Activated CD4-positive, alpha-beta memory T cell treated with anti-CD3 and anti-CD28 coated beads, Interleukin-2, amount 10 ng/mL, durations not matched to agents 7 days and 5 days (primary cell): ENCODE data around the gene IGFBP6. TPM values are rescaled to one million over a fixed set of nuclear protein-coding genes. Genes with fewer than 3 reads are reported as not detected.

Experiments used
- CTCF ChIA-PET: fragments of 350-600 bp; sonication (Branson Sonifier 250); formaldehyde crosslinking; loops from one replicate; lab custom pipeline; 2021; ENCODE audit warnings: antibody characterized with exemption, inconsistent platforms; lab: Charles Lee
- POLR2A ChIA-PET: fragments of 350-600 bp; sonication (Branson Sonifier 250); formaldehyde crosslinking; loops from one replicate; lab custom pipeline; 2021; ENCODE audit warnings: antibody characterized with exemption; lab: Charles Lee
- DNase-seq: peaks from one replicate; pipeline ENCODE4 v3.0.0-alpha.2; 2020
- H3K27ac Mint-ChIP-seq: one replicate; pipeline ENCODE4 v1.8.0; 2021; ENCODE audit warnings: mild to moderate bottlenecking, mixed read lengths
- H3K27me3 Mint-ChIP-seq: one replicate; pipeline ENCODE4 v1.8.0; 2021; ENCODE audit warnings: mixed read lengths
- H3K36me3 Mint-ChIP-seq: one replicate; pipeline ENCODE4 v1.8.0; 2021; ENCODE audit warnings: low read depth, mixed read lengths
- H3K4me1 Mint-ChIP-seq: one replicate; pipeline ENCODE4 v1.8.0; 2021; ENCODE audit warnings: mixed read lengths
- H3K4me3 Mint-ChIP-seq: one replicate; pipeline ENCODE4 v1.8.0; 2021; ENCODE audit warnings: mild to moderate bottlenecking, mixed read lengths
- H3K9me3 Mint-ChIP-seq: one replicate; pipeline ENCODE4 v1.8.0; 2021; ENCODE audit warnings: mixed read lengths
- total RNA-seq, 2 experiments: library from RNA; stranded (reverse); gene quantifications; one replicate each; pipeline ENCODE4 v1.2.3, GENCODE V29; 2021

The IGFBP6 gene
- total RNA-seq, 2 experiments from 2014 or later, result 0.38 to 1.2 TPM

GRCh38 chr12:53120685-53121525 lies 23.4 kb downstream of the IGFBP6 start:
- Mint-ChIP-seq H3K27me3 (no peaks in the 10 kb centered on the region), H3K36me3 (no peaks in the 10 kb centered on the region), H3K27ac (no peak overlapping the region), H3K9me3 (no peaks in the 10 kb centered on the region), H3K4me1 (no peaks in the 10 kb centered on the region), H3K4me3 (no peak overlapping the region)
- CTCF ChIA-PET, result no interaction called here
- POLR2A ChIA-PET, result no interaction called here
- no peak for DNase-seq

GRCh38 chr12:53122961-53123468 lies 25.5 kb downstream of the IGFBP6 start:
- ChIA-PET POLR2A (interaction anchor here (1.6 kb wide), 1 partner anchor 65 kb away, joined by 4 read pairs; no protein-coding TSS in a partner anchor), CTCF (interaction anchor here (1.1 kb wide), 1 partner anchor 24 kb away, joined by 4 read pairs; no protein-coding TSS in a partner anchor)
- H3K36me3 Mint-ChIP-seq, result no peaks in the 10 kb centered on the region
- H3K4me3 Mint-ChIP-seq, result no peak overlapping the region
- no peak overlapping the region for H3K27ac Mint-ChIP-seq
- peaks cover 4% of the 10 kb centered on the region for H3K27me3 Mint-ChIP-seq
- no peaks in the 10 kb centered on the region for H3K9me3 Mint-ChIP-seq
- peaks cover 2% of the 10 kb centered on the region for H3K4me1 Mint-ChIP-seq
- no peak for DNase-seq

GRCh38 chr12:53123578-53124351 lies 26.3 kb downstream of the IGFBP6 start:
- no peak for DNase-seq
- H3K4me3 Mint-ChIP-seq, result no peak overlapping the region
- no peak overlapping the region for H3K27ac Mint-ChIP-seq
- H3K36me3 Mint-ChIP-seq, result no peaks in the 10 kb centered on the region
- H3K27me3 Mint-ChIP-seq, result peaks cover 4% of the 10 kb centered on the region
- H3K9me3 Mint-ChIP-seq, result no peaks in the 10 kb centered on the region
- POLR2A ChIA-PET, result interaction anchor here (1.6 kb wide), 1 partner anchor 64 kb away, joined by 4 read pairs; no protein-coding TSS in a partner anchor
- peaks cover 2% of the 10 kb centered on the region for H3K4me1 Mint-ChIP-seq
- CTCF ChIA-PET, result interaction anchor here (1.1 kb wide), 1 partner anchor 24 kb away, joined by 4 read pairs; no protein-coding TSS in a partner anchor

- CTCF ChIA-PET, result interaction anchor here (1.1 to 1.6 kb wide), 2 partner anchors 25 to 70 kb away, joined by 3 to 4 read pairs; no protein-coding TSS in a partner anchor
- Mint-ChIP-seq H3K9me3 (no peaks in the 10 kb centered on the region), H3K4me3 (no peak overlapping the region), H3K36me3 (no peaks in the 10 kb centered on the region), H3K27ac (no peak overlapping the region), H3K4me1 (peaks cover 2% of the 10 kb centered on the region), H3K27me3 (peaks cover 7% of the 10 kb centered on the region)
- DNase-seq, result no peak
- POLR2A ChIA-PET, result interaction anchor here (1.6 kb wide), 1 partner anchor 64 kb away, joined by 4 read pairs; no protein-coding TSS in a partner anchor
These were observed 26.9 kb downstream of the IGFBP6 start for GRCh38 chr12:53124352-53124723.

- POLR2A ChIA-PET, result no interaction called here
- CTCF ChIA-PET, result no interaction called here
- H3K27me3 Mint-ChIP-seq, result peaks cover 7% of the 10 kb centered on the region
- H3K4me3 Mint-ChIP-seq, result no peak overlapping the region
- no peaks in the 10 kb centered on the region for H3K36me3 Mint-ChIP-seq
- H3K9me3 Mint-ChIP-seq, result no peaks in the 10 kb centered on the region
- peaks cover 2% of the 10 kb centered on the region for H3K4me1 Mint-ChIP-seq
- no peak for DNase-seq
- no peak overlapping the region for H3K27ac Mint-ChIP-seq
These were observed 29.7 kb downstream of the IGFBP6 start for GRCh38 chr12:53127169-53127568.

GRCh38 chr12:53128780-53129569 lies 31.5 kb downstream of the IGFBP6 start:
- Mint-ChIP-seq H3K27me3 (peaks cover 7% of the 10 kb centered on the region), H3K9me3 (no peaks in the 10 kb centered on the region), H3K27ac (no peak overlapping the region), H3K4me3 (no peak overlapping the region), H3K36me3 (no peaks in the 10 kb centered on the region), H3K4me1 (peaks cover 2% of the 10 kb centered on the region)
- POLR2A ChIA-PET, result no interaction called here
- no peak for DNase-seq
- CTCF ChIA-PET, result no interaction called here

GRCh38 chr12:53131844-53132243 lies 34.4 kb downstream of the IGFBP6 start:
- peaks cover 3% of the 10 kb centered on the region for H3K9me3 Mint-ChIP-seq
- ChIA-PET CTCF (interaction anchor here (1.0 kb wide), 1 partner anchor 33 kb away, joined by 4 read pairs; no protein-coding TSS in a partner anchor), POLR2A (no interaction called here)
- no peak overlapping the region for H3K4me3 Mint-ChIP-seq
- no peak for DNase-seq
- H3K4me1 Mint-ChIP-seq, result peaks cover 2% of the 10 kb centered on the region
- no peaks in the 10 kb centered on the region for H3K36me3 Mint-ChIP-seq
- no peak overlapping the region for H3K27ac Mint-ChIP-seq
- peaks cover 9% of the 10 kb centered on the region for H3K27me3 Mint-ChIP-seq

- no peak for DNase-seq
- Mint-ChIP-seq H3K9me3 (peaks cover 11% of the 10 kb centered on the region), H3K36me3 (peaks cover 5% of the 10 kb centered on the region), H3K27ac (no peak overlapping the region), H3K4me1 (no peaks in the 10 kb centered on the region), H3K4me3 (no peak overlapping the region), H3K27me3 (peaks cover 7% of the 10 kb centered on the region)
- ChIA-PET POLR2A (no interaction called here), CTCF (no interaction called here)
These were observed 36.3 kb downstream of the IGFBP6 start for GRCh38 chr12:53133722-53134121.

- Mint-ChIP-seq H3K4me3 (no peak overlapping the region), H3K27me3 (peaks cover 8% of the 10 kb centered on the region), H3K27ac (no peak overlapping the region), H3K9me3 (peaks cover 9% of the 10 kb centered on the region), H3K4me1 (no peaks in the 10 kb centered on the region), H3K36me3 (no peaks in the 10 kb centered on the region)
- no peak for DNase-seq
- ChIA-PET POLR2A (no interaction called here), CTCF (interaction anchor here (0.6 kb wide), 3 partner anchors 12 to 136 kb away, joined by 3 to 5 read pairs (median 3); no protein-coding TSS in a partner anchor)
These were observed 45.9 kb downstream of the IGFBP6 start for GRCh38 chr12:53143355-53143754.

GRCh38 chr12:53145383-53146260 lies 48.2 kb downstream of the IGFBP6 start:
- Mint-ChIP-seq H3K27me3 (peaks cover 8% of the 10 kb centered on the region), H3K36me3 (no peaks in the 10 kb centered on the region), H3K4me1 (no peaks in the 10 kb centered on the region), H3K9me3 (no peaks in the 10 kb centered on the region), H3K4me3 (no peak overlapping the region), H3K27ac (no peak overlapping the region)
- no peak for DNase-seq
- CTCF ChIA-PET, result no interaction called here
- POLR2A ChIA-PET, result no interaction called here

- POLR2A ChIA-PET, result no interaction called here
- CTCF ChIA-PET, result interaction anchor here (0.7 kb wide), 1 partner anchor 82 kb away, joined by 3 read pairs; no protein-coding TSS in a partner anchor
- no peaks in the 10 kb centered on the region for H3K36me3 Mint-ChIP-seq
- H3K4me3 Mint-ChIP-seq, result no peak overlapping the region
- H3K4me1 Mint-ChIP-seq, result no peaks in the 10 kb centered on the region
- DNase-seq, result no peak
- H3K27me3 Mint-ChIP-seq, result peaks cover 8% of the 10 kb centered on the region
- no peak overlapping the region for H3K27ac Mint-ChIP-seq
- no peaks in the 10 kb centered on the region for H3K9me3 Mint-ChIP-seq
These were observed 49.7 kb downstream of the IGFBP6 start for GRCh38 chr12:53147181-53147580.
